Stimulated activated CD4-positive, alpha-beta T cell treated with anti-CD3 and anti-CD28 coated beads, Interleukin-15, amount 100 ng/mL, for 24 hours (primary cell): ENCODE data around the gene TBC1D2.
"Not testable (repeated sequence)": the region's sequence is repeated elsewhere in the genome, so short reads cannot be mapped to it uniquely, and the experiment has no call there.

Experiments
- DNase-seq: peaks from one replicate; pipeline ENCODE4 v3.0.0-alpha.2; 2020

The TBC1D2 gene

GRCh38 chr9:98184326-98184725 is 71.1 kb downstream of the TBC1D2 start:
- no peak for DNase-seq

GRCh38 chr9:98182889-98183599 is 72.4 kb downstream of the TBC1D2 start:
- DNase-seq: no peak

GRCh38 chr9:98182069-98182820 is 73.2 kb downstream of the TBC1D2 start:
- DNase-seq: no peak

- DNase-seq: no peak
Observed at GRCh38 chr9:98181746-98182068, 73.7 kb downstream of the TBC1D2 start.

- DNase-seq: no peak
Observed at GRCh38 chr9:98180996-98181395, 74.5 kb downstream of the TBC1D2 start.

GRCh38 chr9:98178874-98179850 is 76.3 kb downstream of the TBC1D2 start:
- DNase-seq: no peak

- DNase-seq: no peak
Observed at GRCh38 chr9:98176391-98177259, 78.8 kb downstream of the TBC1D2 start.

GRCh38 chr9:98175762-98176161 is 79.7 kb downstream of the TBC1D2 start:
- DNase-seq: no peak

- no peak for DNase-seq
Observed at GRCh38 chr9:98175028-98175569, 80.3 kb downstream of the TBC1D2 start.

GRCh38 chr9:98174502-98174918 is 80.9 kb downstream of the TBC1D2 start:
- DNase-seq: not testable (repeated sequence)

- no peak for DNase-seq
Observed at GRCh38 chr9:98173181-98173580, 82.3 kb downstream of the TBC1D2 start.

GRCh38 chr9:98172604-98173003 is 82.8 kb downstream of the TBC1D2 start:
- no peak for DNase-seq

GRCh38 chr9:98171176-98171925 is 84.1 kb downstream of the TBC1D2 start:
- DNase-seq: no peak

GRCh38 chr9:98168941-98169488 is 86.4 kb downstream of the TBC1D2 start:
- DNase-seq: peak; percentile 57

- no peak for DNase-seq
Observed at GRCh38 chr9:98168153-98168780, 87.2 kb downstream of the TBC1D2 start.

GRCh38 chr9:98164912-98165311 is 90.5 kb downstream of the TBC1D2 start:
- DNase-seq: no peak

GRCh38 chr9:98162613-98163012 is 92.8 kb downstream of the TBC1D2 start:
- no peak for DNase-seq

GRCh38 chr9:98161851-98162250 is 93.6 kb downstream of the TBC1D2 start:
- DNase-seq: no peak

- DNase-seq: no peak
Observed at GRCh38 chr9:98159790-98160189, 95.7 kb downstream of the TBC1D2 start.

GRCh38 chr9:98159301-98159700 is 96.1 kb downstream of the TBC1D2 start:
- no peak for DNase-seq
